Thyroid gland (tissue), 4 donors: ENCODE data around the gene USP48. TPM values are rescaled to one million over a fixed set of nuclear protein-coding genes. Genes with fewer than 3 reads are reported as not detected.
"Not testable (repeated sequence)": the region's sequence is repeated elsewhere in the genome, so short reads cannot be mapped to it uniquely, and the experiment has no call there.

Experiments used
- DNase-seq, 2 donors: peaks; one replicate each; pipeline ENCODE4 v3.0.0-alpha.2; 2019
- H3K27ac ChIP-seq, 3 donors: fragments of 200-600 bp; sonication (generic); 1 replicate in 2 of 3; 2 replicates in 1 of 3; pipeline ENCODE4 v1.5.1; 2016 to 2019; ENCODE audit warnings: mild to moderate bottlenecking in 1 of 3, moderate library complexity in 1 of 3
- H3K27me3 ChIP-seq: fragments of 200-600 bp; sonication (generic); one replicate; pipeline ENCODE4 v1.5.1; 2019
- H3K36me3 ChIP-seq, 2 donors: fragments of 200-600 bp; sonication (generic); one replicate each; pipeline ENCODE4 v1.5.1; 2016 to 2019
- H3K4me1 ChIP-seq, 2 donors: fragments of 200-600 bp; sonication (generic); one replicate each; pipeline ENCODE4 v1.5.1; 2017 to 2019
- H3K4me3 ChIP-seq, 3 donors: fragments of 200-600 bp; sonication (generic); replicated peaks in 1 of 3; 1 replicate in 2 of 3; 2 replicates in 1 of 3; pipeline ENCODE4 v1.5.1; 2016; ENCODE audit warnings: mild to moderate bottlenecking in 1 of 3
- H3K9me3 ChIP-seq: fragments of 200-600 bp; sonication (generic); one replicate; pipeline ENCODE4 v1.5.1; 2017
- CTCF ChIP-seq, 6 experiments: fragments of 200-600 bp in 3 of 6; fragments of 450-650 bp in 3 of 6; sonication (generic) in 3 of 6; IDR thresholded peaks; one replicate each; pipeline ENCODE4 v1.5.1; 2016 to 2019; ENCODE audit warnings: antibody characterized with exemption in 6 of 6, mild to moderate bottlenecking in 2 of 6, inconsistent platforms in 1 of 6, moderate library complexity in 1 of 6
- POLR2A ChIP-seq, 2 donors: fragments of 450-650 bp; IDR thresholded peaks; one replicate each; pipeline ENCODE4 v1.6.1; 2017; ENCODE audit warnings: antibody characterized with exemption in 2 of 2, mild to moderate bottlenecking in 2 of 2, moderate library complexity in 1 of 2
- WGBS, 2 donors: methylation state at CpG; one replicate each; pipeline ENCODE4 v1.1.5; 2017; 5-methylcytosine and 5-hydroxymethylcytosine counted together
- intact Hi-C: fragments of 100-400 bp; cut with DNase I; formaldehyde crosslinking; loops from one replicate; pipeline ENCODE4 v1.15.1; 2023
- total RNA-seq, 4 donors: library from RNA; depleted of rRNA; stranded (reverse); fragments of >200 nt; gene quantifications; one replicate each; pipeline ENCODE4 v1.2.3, GENCODE V29; 2016

USP48 gene
- total RNA-seq, 4 donors from 2014 or later = 77.4 to 113 (median 88.5) TPM

GRCh38 chr1:21774835-21775549, 8.0 kb downstream of the USP48 start:
- intact Hi-C loops = no loop called here
- 89 to 94% methylated on average over 15 of the region's 15 CpGs for WGBS, 2 donors
- TF ChIP-seq POLR2A (IDR thresholded peaks at IDR 0.05) (no peak), CTCF (IDR thresholded peaks at IDR 0.05) (no peak)
- Histone ChIP-seq H3K9me3 (no peaks in the 10 kb centered on the region), H3K27ac (no peak overlapping the region), H3K4me1 (no peaks in the 10 kb centered on the region), H3K4me3 (no peak overlapping the region), H3K36me3 (no peaks in the 10 kb centered on the region), H3K27me3 (no peaks in the 10 kb centered on the region)
- DNase-seq = no peak

- Histone ChIP-seq H3K4me3 (no peak overlapping the region), H3K4me1 (no peaks in the 10 kb centered on the region)
- WGBS, 2 donors = 69 to 79% methylated on average over 3 of the region's 3 CpGs
These were observed 9.4 kb downstream of the USP48 start for GRCh38 chr1:21773585-21773984.

GRCh38 chr1:21771672-21772071, 11.3 kb downstream of the USP48 start:
- H3K4me3 ChIP-seq, H3K9me3 ChIP-seq, intact Hi-C loops, H3K27ac ChIP-seq, DNase-seq, H3K27me3 ChIP-seq, H3K36me3 ChIP-seq, H3K4me1 ChIP-seq: not testable (repeated sequence)
- 73 to 79% methylated on average over 10 of the region's 10 CpGs for WGBS, 2 donors

More at GRCh38 chr1:21773585-21773984, 9.4 kb downstream of the USP48 start:
- Histone ChIP-seq H3K9me3 (no peaks in the 10 kb centered on the region), H3K27ac (peak overlapping the region in 1 of 3 donors; percentile 18), H3K27me3 (no peaks in the 10 kb centered on the region), H3K36me3 (no peaks in the 10 kb centered on the region)
- TF ChIP-seq POLR2A (IDR thresholded peaks at IDR 0.05) (no peak), CTCF (IDR thresholded peaks at IDR 0.05) (no peak)
- intact Hi-C loops = no loop called here
- DNase-seq = no peak

- DNase-seq, H3K4me1 ChIP-seq, H3K27ac ChIP-seq, H3K9me3 ChIP-seq, H3K36me3 ChIP-seq, H3K27me3 ChIP-seq, H3K4me3 ChIP-seq, intact Hi-C loops: not testable (repeated sequence)
- WGBS, 2 donors = 95 to 97% methylated on average over 9 of the region's 9 CpGs
These were observed 12.3 kb downstream of the USP48 start for GRCh38 chr1:21770602-21771001.

GRCh38 chr1:21770201-21770600, 12.7 kb downstream of the USP48 start:
- Histone ChIP-seq H3K4me1 (peaks cover 3 to 11% of the 10 kb centered on the region in 2 donors), H3K4me3 (no peak overlapping the region), H3K9me3 (no peaks in the 10 kb centered on the region), H3K36me3 (no peaks in the 10 kb centered on the region), H3K27ac (no peak overlapping the region), H3K27me3 (no peaks in the 10 kb centered on the region)
- TF ChIP-seq CTCF (IDR thresholded peaks at IDR 0.05) (no peak), POLR2A (IDR thresholded peaks at IDR 0.05) (no peak)
- WGBS, 2 donors = 87 to 91% methylated on average over 2 of the region's 2 CpGs
- intact Hi-C loops = no loop called here
- no peak for DNase-seq

GRCh38 chr1:21767106-21767505, 15.8 kb downstream of the USP48 start:
- DNase-seq, intact Hi-C loops, H3K27me3 ChIP-seq, H3K27ac ChIP-seq, H3K36me3 ChIP-seq, H3K9me3 ChIP-seq, H3K4me3 ChIP-seq: not testable (repeated sequence)
- WGBS, 2 donors = 96% methylated on average over 8 of the region's 8 CpGs
- H3K4me1 ChIP-seq = peaks cover 30 to 39% of the 10 kb centered on the region in 2 donors
